Iris pigment epithelial cell (primary cell): ENCODE data around the gene PDGFC.

Experiments
- DNase-seq: peaks from one replicate; pipeline ENCODE4 v3.0.0-alpha.2; 2011; ENCODE audit warnings: low read depth

The PDGFC gene

GRCh38 chr4:156827519-156827918 lies 144.1 kb downstream of the PDGFC start:
- no peak for DNase-seq

- DNase-seq, result no peak
These were observed 146.5 kb downstream of the PDGFC start for GRCh38 chr4:156825074-156825473.

- no peak for DNase-seq
These were observed 147.0 kb downstream of the PDGFC start for GRCh38 chr4:156824451-156825060.

GRCh38 chr4:156820931-156821330 lies 150.7 kb downstream of the PDGFC start:
- DNase-seq, result no peak

GRCh38 chr4:156816360-156816755 lies 155.2 kb downstream of the PDGFC start:
- DNase-seq, result no peak

- no peak for DNase-seq
These were observed 155.8 kb downstream of the PDGFC start for GRCh38 chr4:156815717-156816359.

- no peak for DNase-seq
These were observed 159.6 kb downstream of the PDGFC start for GRCh38 chr4:156811963-156812362.

GRCh38 chr4:156811286-156811685 lies 160.3 kb downstream of the PDGFC start:
- DNase-seq, result no peak

GRCh38 chr4:156805696-156806095 lies 165.9 kb downstream of the PDGFC start:
- peak; percentile 51 for DNase-seq

GRCh38 chr4:156803056-156803455 lies 168.5 kb downstream of the PDGFC start:
- peak; percentile 61 for DNase-seq

GRCh38 chr4:156800463-156800862 lies 171.1 kb downstream of the PDGFC start:
- no peak for DNase-seq

GRCh38 chr4:156799121-156799589 lies 172.4 kb downstream of the PDGFC start:
- DNase-seq, result peak; percentile 54

GRCh38 chr4:156798438-156798837 lies 173.2 kb downstream of the PDGFC start:
- no peak for DNase-seq

GRCh38 chr4:156797206-156797605 lies 174.4 kb downstream of the PDGFC start:
- DNase-seq, result no peak

- DNase-seq, result no peak
These were observed 175.9 kb downstream of the PDGFC start for GRCh38 chr4:156795727-156796126.

- no peak for DNase-seq
These were observed 176.7 kb downstream of the PDGFC start for GRCh38 chr4:156794863-156795262.

GRCh38 chr4:156792462-156793085 lies 179.0 kb downstream of the PDGFC start:
- peak; percentile 33 for DNase-seq

GRCh38 chr4:156790866-156791265 lies 180.7 kb downstream of the PDGFC start:
- DNase-seq, result peak; percentile 68

- DNase-seq, result no peak
These were observed 182.8 kb downstream of the PDGFC start for GRCh38 chr4:156788782-156789181.

GRCh38 chr4:156786713-156787112 lies 184.9 kb downstream of the PDGFC start:
- DNase-seq, result no peak

- DNase-seq, result peak; percentile 46
These were observed 186.6 kb downstream of the PDGFC start for GRCh38 chr4:156784970-156785369.

GRCh38 chr4:156783966-156784365 lies 187.6 kb downstream of the PDGFC start:
- DNase-seq, result no peak

- DNase-seq, result no peak
These were observed 189.1 kb downstream of the PDGFC start for GRCh38 chr4:156782491-156782890.
